ENCODE results near the gene SLIT1.

SLIT1 gene

GRCh38 chr10:96968682-96969423, 216.9 kb downstream of the SLIT1 start:
- no peak for DNase-seq (ENCODE audit: low read depth)

GRCh38 chr10:96967847-96968246, 217.9 kb downstream of the SLIT1 start:
- DNase-seq (ENCODE audit: low read depth), result peak; percentile 62

- DNase-seq (ENCODE audit: low read depth), result no peak
These were observed 221.6 kb downstream of the SLIT1 start for GRCh38 chr10:96964131-96964530.

GRCh38 chr10:96960872-96961271, 224.9 kb downstream of the SLIT1 start:
- DNase-seq (ENCODE audit: low read depth), result peak; percentile 50

- DNase-seq (ENCODE audit: low read depth), result no peak
These were observed 226.0 kb downstream of the SLIT1 start for GRCh38 chr10:96959733-96960132.

GRCh38 chr10:96958071-96958470, 227.7 kb downstream of the SLIT1 start:
- no peak for DNase-seq (ENCODE audit: low read depth)

- DNase-seq (ENCODE audit: low read depth), result no peak
These were observed 230.0 kb downstream of the SLIT1 start for GRCh38 chr10:96955794-96956193.

GRCh38 chr10:96951954-96952353, 233.8 kb downstream of the SLIT1 start:
- no peak for DNase-seq (ENCODE audit: low read depth)

- no peak for DNase-seq (ENCODE audit: low read depth)
These were observed 236.6 kb downstream of the SLIT1 start for GRCh38 chr10:96949039-96949683.

Measured in iris pigment epithelial cell (primary cell).